ENCODE measurements around the gene ERN2. TPM values are rescaled to one million over a fixed set of nuclear protein-coding genes. Genes with fewer than 3 reads are reported as not detected.
"Not testable (repeated sequence)": the region's sequence is repeated elsewhere in the genome, so short reads cannot be mapped to it uniquely, and the experiment has no call there.

Gene ERN2
- total and polyA plus RNA-seq, 4 donors, result 0.33 to 3.0 (median 0.42) TPM

DNA sequence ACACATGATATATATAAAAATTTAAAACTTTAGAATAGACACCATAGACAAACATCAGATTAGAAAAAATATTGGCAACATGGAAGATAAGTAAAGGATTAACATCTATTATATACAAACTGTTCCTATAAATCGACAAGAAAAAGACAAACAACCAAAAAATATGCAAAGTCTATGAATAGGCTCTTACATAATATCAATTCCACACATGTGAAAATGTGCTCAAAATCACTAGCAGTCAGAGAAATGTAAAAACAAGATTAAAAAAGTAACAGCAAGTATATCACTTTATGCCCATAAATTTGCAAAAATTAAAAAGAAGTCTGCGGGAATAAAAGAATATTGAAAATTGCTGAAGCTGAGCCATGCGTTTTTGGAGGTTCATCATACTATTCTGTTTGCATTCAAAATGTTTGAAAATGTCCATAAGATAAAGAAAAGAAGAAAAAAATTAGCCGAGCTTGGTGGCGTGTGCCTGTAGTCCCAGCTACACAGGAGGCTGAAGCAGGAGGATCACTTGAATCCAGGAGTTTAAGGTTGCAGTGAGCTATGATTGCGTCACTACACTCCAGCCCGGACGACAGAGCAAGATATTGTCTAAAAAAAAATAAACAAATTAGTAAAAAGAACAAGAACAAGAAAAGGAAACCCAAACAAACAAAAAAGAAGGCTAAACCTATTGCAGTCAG, 11.2 kb upstream of the ERN2 start:
- no peaks in the 10 kb centered on the region for H3K27me3 ChIP-seq (ENCODE audit: control insufficient read depth, insufficient read depth, low read length)
- H3K27ac ChIP-seq (ENCODE audit: low read depth, low read length), result no peak overlapping the region
- H3K9me3 ChIP-seq (ENCODE audit: control insufficient read depth, insufficient read depth, low read length), result no peaks in the 10 kb centered on the region
- 100% methylated on average over 2 of the region's 8 CpGs for WGBS (ENCODE audit: insufficient coverage)
- peaks cover 3% of the 10 kb centered on the region for H3K4me1 ChIP-seq (ENCODE audit: control insufficient read depth, insufficient read depth, low read length)
- H3K4me3 ChIP-seq (ENCODE audit: low read depth, low read length), result no peak overlapping the region
- DNase-seq (ENCODE audit: low read depth in 4 of 6, low spot score in 6 of 6), result peak in 1 of 6 donors; percentile 45
- no peaks in the 10 kb centered on the region for H3K36me3 ChIP-seq (ENCODE audit: control insufficient read depth, insufficient read depth, low read length)

DNA sequence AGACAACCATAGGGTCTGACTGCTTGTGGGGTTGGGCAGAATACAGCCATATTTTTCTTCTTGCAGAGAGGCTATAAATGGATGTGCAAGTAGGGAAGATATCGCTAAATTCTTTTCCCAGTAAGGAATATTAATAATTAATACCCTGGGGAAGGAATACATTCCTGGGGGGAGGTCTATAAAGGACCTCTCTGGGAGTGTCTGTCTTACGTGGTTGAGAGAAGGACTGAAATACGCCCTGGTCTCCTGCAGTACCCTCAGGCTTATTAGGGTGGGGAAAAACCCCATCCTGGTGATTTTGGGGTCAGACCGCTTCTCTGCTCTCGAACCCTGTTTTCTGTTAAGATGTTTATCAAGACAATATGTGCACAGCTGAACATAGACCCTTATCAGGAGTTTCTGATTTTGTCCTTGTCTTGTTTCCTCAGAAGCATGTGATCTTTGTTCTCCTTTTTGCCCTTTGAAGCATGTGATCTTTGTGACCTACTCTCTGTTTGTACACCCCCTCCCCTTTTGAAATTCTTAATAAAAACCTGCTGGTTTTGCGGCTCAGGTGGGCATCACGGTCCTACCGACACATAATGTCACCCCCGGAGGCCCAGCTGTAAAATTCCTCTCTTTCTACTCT, 9.7 kb upstream of the ERN2 start:
- H3K27ac ChIP-seq (ENCODE audit: low read depth, low read length); H3K4me3 ChIP-seq (ENCODE audit: low read depth, low read length); H3K36me3 ChIP-seq (ENCODE audit: control insufficient read depth, insufficient read depth, low read length); H3K4me1 ChIP-seq (ENCODE audit: control insufficient read depth, insufficient read depth, low read length); DNase-seq (ENCODE audit: low read depth in 4 of 6, low spot score in 6 of 6); H3K9me3 ChIP-seq (ENCODE audit: control insufficient read depth, insufficient read depth, low read length); H3K27me3 ChIP-seq (ENCODE audit: control insufficient read depth, insufficient read depth, low read length): not testable (repeated sequence)
- 85% methylated on average over 2 of the region's 9 CpGs for WGBS (ENCODE audit: insufficient coverage)

DNA sequence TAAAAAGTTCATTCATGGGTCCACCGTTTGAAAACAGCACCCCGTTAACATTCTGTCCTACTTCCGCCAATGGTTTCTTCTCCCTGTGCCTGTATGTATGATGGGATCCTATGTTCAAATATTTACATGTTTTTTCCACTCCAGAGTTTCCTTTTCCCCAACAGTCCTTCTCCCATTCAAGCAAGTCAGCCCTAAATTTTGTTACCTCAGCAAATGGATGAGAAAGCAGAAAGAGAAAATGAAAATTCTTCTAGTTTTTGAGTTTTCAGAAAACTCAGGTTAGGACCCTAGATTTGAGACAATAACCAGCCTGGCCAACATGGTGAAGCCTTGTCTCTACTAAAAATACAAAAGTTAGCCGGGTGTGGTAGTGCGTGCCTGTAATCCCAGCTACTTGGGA, 3.5 kb upstream of the ERN2 start:
- no peaks in the 10 kb centered on the region for H3K36me3 ChIP-seq (ENCODE audit: control insufficient read depth, insufficient read depth, low read length)
- H3K27me3 ChIP-seq (ENCODE audit: control insufficient read depth, insufficient read depth, low read length), result peaks cover 31% of the 10 kb centered on the region
- DNase-seq (ENCODE audit: low read depth in 4 of 6, low spot score in 6 of 6), result no peak
- H3K27ac ChIP-seq (ENCODE audit: low read depth, low read length), result no peak overlapping the region
- no peaks in the 10 kb centered on the region for H3K9me3 ChIP-seq (ENCODE audit: control insufficient read depth, insufficient read depth, low read length)
- H3K4me3 ChIP-seq (ENCODE audit: low read depth, low read length), result no peak overlapping the region
- 94% methylated on average over 2 of the region's 5 CpGs for WGBS (ENCODE audit: insufficient coverage)
- peaks cover 6% of the 10 kb centered on the region for H3K4me1 ChIP-seq (ENCODE audit: control insufficient read depth, insufficient read depth, low read length)

- Histone ChIP-seq H3K27ac (ENCODE audit: low read depth, low read length) (no peak overlapping the region), H3K9me3 (ENCODE audit: control insufficient read depth, insufficient read depth, low read length) (no peaks in the 10 kb centered on the region), H3K27me3 (ENCODE audit: control insufficient read depth, insufficient read depth, low read length) (peaks cover 32% of the 10 kb centered on the region), H3K36me3 (ENCODE audit: control insufficient read depth, insufficient read depth, low read length) (no peaks in the 10 kb centered on the region), H3K4me3 (ENCODE audit: low read depth, low read length) (no peak overlapping the region), H3K4me1 (ENCODE audit: control insufficient read depth, insufficient read depth, low read length) (peaks cover 6% of the 10 kb centered on the region)
- DNase-seq (ENCODE audit: low read depth in 4 of 6, low spot score in 6 of 6), result no peak
- 88% methylated on average over 4 of the region's 4 CpGs for WGBS (ENCODE audit: insufficient coverage)
Measured at GRCh38 chr16:23711785-23712184, 1.2 kb downstream of the ERN2 start.

DNA sequence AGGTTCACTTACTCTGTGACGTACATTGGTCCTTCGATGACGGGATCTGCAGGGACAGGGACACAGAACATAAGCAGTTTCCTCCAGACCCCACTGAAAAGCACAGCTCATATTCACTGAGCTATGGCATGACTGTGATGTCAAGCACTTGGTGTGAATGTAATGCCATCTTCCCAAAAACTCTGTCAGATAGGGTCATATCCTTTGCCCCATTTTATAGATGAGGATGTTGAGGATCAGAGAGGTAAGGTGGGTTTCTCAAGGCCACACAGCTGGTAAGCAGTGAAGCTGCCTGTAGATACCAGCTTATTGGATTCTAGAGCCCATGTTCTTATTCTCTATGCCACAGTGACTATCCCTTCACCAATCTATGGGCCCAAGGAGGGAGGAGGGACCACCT, 2.5 kb downstream of the ERN2 start:
- H3K36me3 ChIP-seq (ENCODE audit: control insufficient read depth, insufficient read depth, low read length), result no peaks in the 10 kb centered on the region
- H3K4me3 ChIP-seq (ENCODE audit: low read depth, low read length), result no peak overlapping the region
- no peak overlapping the region for H3K27ac ChIP-seq (ENCODE audit: low read depth, low read length)
- peaks cover 32% of the 10 kb centered on the region for H3K27me3 ChIP-seq (ENCODE audit: control insufficient read depth, insufficient read depth, low read length)
- WGBS (ENCODE audit: insufficient coverage), result 93% methylated on average over 2 of the region's 3 CpGs
- H3K4me1 ChIP-seq (ENCODE audit: control insufficient read depth, insufficient read depth, low read length), result peaks cover 6% of the 10 kb centered on the region
- no peaks in the 10 kb centered on the region for H3K9me3 ChIP-seq (ENCODE audit: control insufficient read depth, insufficient read depth, low read length)
- no peak for DNase-seq (ENCODE audit: low read depth in 4 of 6, low spot score in 6 of 6)

- no CpG with 5 or more reads among the region's 2 CpGs for WGBS (ENCODE audit: insufficient coverage)
- H3K27me3 ChIP-seq (ENCODE audit: control insufficient read depth, insufficient read depth, low read length), result peaks cover 32% of the 10 kb centered on the region
Measured at GRCh38 chr16:23710008-23710407, 3.0 kb downstream of the ERN2 start.

GRCh38 chr16:23709536-23709935, 3.5 kb downstream of the ERN2 start:
- H3K4me3 ChIP-seq (ENCODE audit: low read depth, low read length), result no peak overlapping the region
- H3K27ac ChIP-seq (ENCODE audit: low read depth, low read length), result no peak overlapping the region
- DNase-seq (ENCODE audit: low read depth in 4 of 6, low spot score in 6 of 6), result no peak
- H3K9me3 ChIP-seq (ENCODE audit: control insufficient read depth, insufficient read depth, low read length), result no peaks in the 10 kb centered on the region
- H3K4me1 ChIP-seq (ENCODE audit: control insufficient read depth, insufficient read depth, low read length), result peaks cover 6% of the 10 kb centered on the region
- H3K27me3 ChIP-seq (ENCODE audit: control insufficient read depth, insufficient read depth, low read length), result peaks cover 29% of the 10 kb centered on the region
- no peaks in the 10 kb centered on the region for H3K36me3 ChIP-seq (ENCODE audit: control insufficient read depth, insufficient read depth, low read length)

More at GRCh38 chr16:23710008-23710407, 3.0 kb downstream of the ERN2 start:
- no peak overlapping the region for H3K27ac ChIP-seq (ENCODE audit: low read depth, low read length)
- no peaks in the 10 kb centered on the region for H3K36me3 ChIP-seq (ENCODE audit: control insufficient read depth, insufficient read depth, low read length)
- DNase-seq (ENCODE audit: low read depth in 4 of 6, low spot score in 6 of 6), result no peak
- no peak overlapping the region for H3K4me3 ChIP-seq (ENCODE audit: low read depth, low read length)
- no peaks in the 10 kb centered on the region for H3K9me3 ChIP-seq (ENCODE audit: control insufficient read depth, insufficient read depth, low read length)
- H3K4me1 ChIP-seq (ENCODE audit: control insufficient read depth, insufficient read depth, low read length), result peaks cover 6% of the 10 kb centered on the region

- no peak overlapping the region for H3K4me3 ChIP-seq (ENCODE audit: low read depth, low read length)
- 79% methylated on average over 4 of the region's 4 CpGs for WGBS (ENCODE audit: insufficient coverage)
Measured at GRCh38 chr16:23706439-23706838, 6.6 kb downstream of the ERN2 start.

DNA sequence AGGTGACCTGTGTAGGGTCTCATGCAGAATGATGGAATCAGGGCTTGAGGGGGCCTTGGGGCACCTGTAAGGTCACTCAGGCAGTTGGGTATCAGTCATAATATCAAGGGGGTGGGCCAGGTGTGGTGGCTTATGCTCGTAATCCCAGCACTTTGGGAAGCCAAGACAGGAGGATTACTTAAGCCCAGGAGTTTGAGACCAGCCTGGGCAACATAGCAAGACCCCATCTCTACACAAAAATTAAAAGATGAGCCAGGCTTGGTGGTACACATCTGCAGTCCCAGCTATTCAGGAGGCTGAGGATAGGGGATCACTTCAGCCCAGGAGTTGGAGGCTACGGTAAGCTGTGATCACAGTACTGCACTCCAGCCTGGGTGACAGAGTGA, 7.5 kb downstream of the ERN2 start:
- H3K4me1 ChIP-seq (ENCODE audit: control insufficient read depth, insufficient read depth, low read length), result no peaks in the 10 kb centered on the region
- H3K9me3 ChIP-seq (ENCODE audit: control insufficient read depth, insufficient read depth, low read length), result no peaks in the 10 kb centered on the region
- no peak overlapping the region for H3K27ac ChIP-seq (ENCODE audit: low read depth, low read length)
- H3K27me3 ChIP-seq (ENCODE audit: control insufficient read depth, insufficient read depth, low read length), result peaks cover under 1% of the 10 kb centered on the region
- no peak for DNase-seq (ENCODE audit: low read depth in 4 of 6, low spot score in 6 of 6)
- WGBS (ENCODE audit: insufficient coverage), result 95% methylated on average over 2 of the region's 2 CpGs
- no peaks in the 10 kb centered on the region for H3K36me3 ChIP-seq (ENCODE audit: control insufficient read depth, insufficient read depth, low read length)
- no peak overlapping the region for H3K4me3 ChIP-seq (ENCODE audit: low read depth, low read length)

More at GRCh38 chr16:23706439-23706838, 6.6 kb downstream of the ERN2 start:
- H3K36me3 ChIP-seq (ENCODE audit: control insufficient read depth, insufficient read depth, low read length), result no peaks in the 10 kb centered on the region
- no peak for DNase-seq (ENCODE audit: low read depth in 4 of 6, low spot score in 6 of 6)
- H3K27ac ChIP-seq (ENCODE audit: low read depth, low read length), result no peak overlapping the region
- peaks cover 6% of the 10 kb centered on the region for H3K27me3 ChIP-seq (ENCODE audit: control insufficient read depth, insufficient read depth, low read length)
- H3K4me1 ChIP-seq (ENCODE audit: control insufficient read depth, insufficient read depth, low read length), result no peaks in the 10 kb centered on the region
- H3K9me3 ChIP-seq (ENCODE audit: control insufficient read depth, insufficient read depth, low read length), result no peaks in the 10 kb centered on the region
